ENCODE results near the gene USO1.
A peak's percentile ranks its signal among the peaks of the same experiment; 100 is the strongest.
"Not testable (repeated sequence)": the region's sequence is repeated elsewhere in the genome, so short reads cannot be mapped to it uniquely, and the experiment has no call there.

USO1 gene

GRCh38 chr4:75845992-75846391, 121.6 kb downstream of the USO1 start:
- TF ChIP-seq EZH2phosphoT487 (IDR thresholded peaks at IDR 0.05; ENCODE audit: low read depth) = no peak
- TF ChIP-seq CTCF (IDR thresholded peaks at IDR 0.05; ENCODE audit: low read depth, low read length) = no peak
- H4K20me1 ChIP-seq (ENCODE audit: insufficient read depth, low read length) = no peaks in the 10 kb centered on the region
- H3K27ac ChIP-seq (ENCODE audit: low read length) = no peak overlapping the region
- H3K9me3 ChIP-seq (ENCODE audit: insufficient read depth, low read length) = no peaks in the 10 kb centered on the region
- no peaks in the 10 kb centered on the region for H3K27me3 ChIP-seq (ENCODE audit: low read depth, low read length)
- no peaks in the 10 kb centered on the region for H3K79me2 ChIP-seq (ENCODE audit: low read length)
- H3K4me1 ChIP-seq (ENCODE audit: low read length) = peaks cover 15% of the 10 kb centered on the region
- H3K36me3 ChIP-seq (replicated peaks; ENCODE audit: low read depth, low read length) = no peaks in the 10 kb centered on the region
- H3K4me3 ChIP-seq (ENCODE audit: low read length) = no peak overlapping the region
- H3K4me2 ChIP-seq (ENCODE audit: low read length) = no peak overlapping the region
- peak overlapping the region; percentile 67; the same call in 1 of the 2 replicates for H2AFZ ChIP-seq (ENCODE audit: low read depth, low read length)
- H3K9ac ChIP-seq (ENCODE audit: low read length) = no peak overlapping the region

- H3K36me3 ChIP-seq (replicated peaks; ENCODE audit: low read depth, low read length); H3K9me3 ChIP-seq (ENCODE audit: insufficient read depth, low read length); H3K79me2 ChIP-seq (ENCODE audit: low read length); H3K27ac ChIP-seq (ENCODE audit: low read length); H4K20me1 ChIP-seq (ENCODE audit: insufficient read depth, low read length); H3K27me3 ChIP-seq (ENCODE audit: low read depth, low read length): not testable (repeated sequence)
- Histone ChIP-seq H3K9ac (ENCODE audit: low read length) (peak overlapping the region; percentile 26), H3K4me3 (ENCODE audit: low read length) (peak overlapping the region; percentile 68), H3K4me1 (ENCODE audit: low read length) (peaks cover 15% of the 10 kb centered on the region), H2AFZ (ENCODE audit: low read depth, low read length) (peak overlapping the region; percentile 87; the same call in 1 of the 2 replicates), H3K4me2 (ENCODE audit: low read length) (peak overlapping the region; percentile 63)
- TF ChIP-seq CTCF (IDR thresholded peaks at IDR 0.05; ENCODE audit: low read depth, low read length) = peak; percentile 68
Observed at GRCh38 chr4:75848171-75848760, 123.9 kb downstream of the USO1 start.

- peak overlapping the region; percentile 63 for H3K4me2 ChIP-seq (ENCODE audit: low read length)
Observed at GRCh38 chr4:75848891-75849290, 124.5 kb downstream of the USO1 start.

GRCh38 chr4:75849461-75849860, 125.1 kb downstream of the USO1 start:
- Histone ChIP-seq H3K4me1 (ENCODE audit: low read length) (peaks cover 15% of the 10 kb centered on the region), H3K4me2 (ENCODE audit: low read length) (peak overlapping the region; percentile 63), H3K9me3 (ENCODE audit: insufficient read depth, low read length) (no peaks in the 10 kb centered on the region), H3K9ac (ENCODE audit: low read length) (no peak overlapping the region), H3K27me3 (ENCODE audit: low read depth, low read length) (no peaks in the 10 kb centered on the region), H2AFZ (ENCODE audit: low read depth, low read length) (peak overlapping the region; percentile 53; the same call in 1 of the 2 replicates), H3K4me3 (ENCODE audit: low read length) (no peak overlapping the region), H4K20me1 (ENCODE audit: insufficient read depth, low read length) (no peaks in the 10 kb centered on the region), H3K27ac (ENCODE audit: low read length) (no peak overlapping the region), H3K79me2 (ENCODE audit: low read length) (no peaks in the 10 kb centered on the region), H3K36me3 (replicated peaks; ENCODE audit: low read depth, low read length) (no peaks in the 10 kb centered on the region)
- TF ChIP-seq CTCF (IDR thresholded peaks at IDR 0.05; ENCODE audit: low read depth, low read length) = no peak
- no peak for TF ChIP-seq EZH2phosphoT487 (IDR thresholded peaks at IDR 0.05; ENCODE audit: low read depth)

More at GRCh38 chr4:75848891-75849290, 124.5 kb downstream of the USO1 start:
- Histone ChIP-seq H2AFZ (ENCODE audit: low read depth, low read length) (peak overlapping the region; percentile 53), H3K4me1 (ENCODE audit: low read length) (peaks cover 15% of the 10 kb centered on the region), H3K9ac (ENCODE audit: low read length) (0 out of 2 replicates have a peak overlapping the region, but pooled peaks have one; percentile 26), H3K36me3 (replicated peaks; ENCODE audit: low read depth, low read length) (no peaks in the 10 kb centered on the region), H3K27me3 (ENCODE audit: low read depth, low read length) (no peaks in the 10 kb centered on the region), H3K79me2 (ENCODE audit: low read length) (no peaks in the 10 kb centered on the region), H3K4me3 (ENCODE audit: low read length) (peak overlapping the region; percentile 68), H3K27ac (ENCODE audit: low read length) (no peak overlapping the region), H4K20me1 (ENCODE audit: insufficient read depth, low read length) (no peaks in the 10 kb centered on the region), H3K9me3 (ENCODE audit: insufficient read depth, low read length) (no peaks in the 10 kb centered on the region)
- TF ChIP-seq CTCF (IDR thresholded peaks at IDR 0.05; ENCODE audit: low read depth, low read length) (no peak), EZH2phosphoT487 (IDR thresholded peaks at IDR 0.05; ENCODE audit: low read depth) (no peak)
